ENCODE data around the gene GNAQ. TPM values are rescaled to one million over a fixed set of nuclear protein-coding genes. Genes with fewer than 3 reads are reported as not detected.
A peak's percentile ranks its signal among the peaks of the same experiment; 100 is the strongest.

The GNAQ gene
- total RNA-seq, 1 experiment from 2014 or later, result 38.2 TPM

DNA sequence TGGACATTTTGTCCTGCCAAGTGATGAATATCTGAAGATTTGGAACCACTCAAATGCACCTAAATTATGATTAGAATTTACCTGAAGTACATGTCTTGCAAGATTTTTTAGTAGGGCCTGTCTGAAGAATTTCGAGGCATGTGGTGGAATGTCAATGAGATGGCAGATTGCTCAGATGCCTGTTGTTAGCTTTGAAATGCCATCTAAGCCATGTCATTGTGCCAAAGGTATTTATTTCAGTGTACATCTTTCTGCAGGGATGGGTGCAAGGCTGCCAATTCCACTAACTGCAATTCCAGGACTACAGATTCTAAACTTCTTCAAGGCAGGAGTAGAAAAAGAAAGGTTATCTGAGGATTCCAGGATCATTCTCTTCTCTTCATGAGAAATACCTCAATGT lies 9.1 kb upstream of the GNAQ start:
- POLR2A ChIA-PET, result interaction anchor here (0.6 to 2.5 kb wide), 2 partner anchors 11 to 218 kb away, joined by 3 to 8 read pairs; no protein-coding TSS in a partner anchor
- TF ChIP-seq, protein P1, sequence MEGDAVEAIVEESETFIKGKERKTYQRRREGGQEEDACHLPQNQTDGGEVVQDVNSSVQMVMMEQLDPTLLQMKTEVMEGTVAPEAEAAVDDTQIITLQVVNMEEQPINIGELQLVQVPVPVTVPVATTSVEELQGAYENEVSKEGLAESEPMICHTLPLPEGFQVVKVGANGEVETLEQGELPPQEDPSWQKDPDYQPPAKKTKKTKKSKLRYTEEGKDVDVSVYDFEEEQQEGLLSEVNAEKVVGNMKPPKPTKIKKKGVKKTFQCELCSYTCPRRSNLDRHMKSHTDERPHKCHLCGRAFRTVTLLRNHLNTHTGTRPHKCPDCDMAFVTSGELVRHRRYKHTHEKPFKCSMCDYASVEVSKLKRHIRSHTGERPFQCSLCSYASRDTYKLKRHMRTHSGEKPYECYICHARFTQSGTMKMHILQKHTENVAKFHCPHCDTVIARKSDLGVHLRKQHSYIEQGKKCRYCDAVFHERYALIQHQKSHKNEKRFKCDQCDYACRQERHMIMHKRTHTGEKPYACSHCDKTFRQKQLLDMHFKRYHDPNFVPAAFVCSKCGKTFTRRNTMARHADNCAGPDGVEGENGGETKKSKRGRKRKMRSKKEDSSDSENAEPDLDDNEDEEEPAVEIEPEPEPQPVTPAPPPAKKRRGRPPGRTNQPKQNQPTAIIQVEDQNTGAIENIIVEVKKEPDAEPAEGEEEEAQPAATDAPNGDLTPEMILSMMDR (IDR thresholded peaks at IDR 0.05; ENCODE audit: unreplicated experiment), result no peak
- intact Hi-C loops (cut with micrococcal nuclease), result no loop called here
- Mint-ChIP-seq H3K27ac (ENCODE audit: low read depth, unreplicated experiment) (no peak overlapping the region), H3K36me3 (ENCODE audit: insufficient read depth, unreplicated experiment) (no peaks in the 10 kb centered on the region), H3K27me3 (ENCODE audit: insufficient read depth, unreplicated experiment) (no peaks in the 10 kb centered on the region), H3K4me1 (ENCODE audit: insufficient read depth, unreplicated experiment) (no peaks in the 10 kb centered on the region), H3K4me3 (ENCODE audit: unreplicated experiment) (no peak overlapping the region), H3K9me3 (ENCODE audit: unreplicated experiment) (no peaks in the 10 kb centered on the region)
- no TSS peak for BruUV-seq (replicated peaks)
- CTCF ChIA-PET, result interaction anchor here (0.6 kb wide), 1 partner anchor 8 kb away, joined by 5 read pairs; no protein-coding TSS in a partner anchor
- DNase-seq (ENCODE audit: unreplicated experiment), result no peak

DNA sequence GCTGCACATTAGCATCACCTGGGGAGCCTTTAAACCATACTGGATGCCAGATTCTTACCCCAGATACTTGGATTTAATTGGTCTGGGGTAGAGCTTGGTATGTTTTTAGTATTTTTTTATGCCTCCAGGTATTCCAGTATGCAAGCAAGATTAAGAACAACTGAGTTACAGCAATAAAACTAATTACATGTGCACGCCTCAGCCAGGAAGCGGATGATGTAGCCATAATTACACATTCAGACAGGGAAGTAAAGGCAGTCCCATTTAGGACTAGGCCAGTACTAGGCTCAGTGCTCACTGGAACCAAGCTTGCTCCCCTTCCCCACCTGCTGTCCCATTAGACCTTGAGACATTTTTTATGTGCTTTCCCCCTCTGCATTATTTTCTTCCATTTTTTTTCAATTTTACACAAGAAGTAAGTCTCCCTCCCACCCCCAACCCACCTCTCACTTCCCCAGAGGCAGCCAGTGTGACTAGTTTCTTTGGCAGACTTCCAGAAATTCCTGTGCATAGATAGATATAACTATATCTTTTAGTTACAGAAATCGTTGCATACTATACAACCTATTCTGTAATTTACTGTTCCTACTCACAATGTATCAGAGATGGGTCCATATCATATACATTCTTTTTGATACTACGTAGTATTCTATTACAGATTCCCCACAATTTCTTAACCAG lies 7.1 kb upstream of the GNAQ start:
- peak; percentile 36 for DNase-seq (ENCODE audit: unreplicated experiment)
- POLR2A ChIA-PET, result interaction anchor here (0.5 to 2.5 kb wide), 2 partner anchors 13 to 120 kb away, joined by 3 to 8 read pairs; no protein-coding TSS in a partner anchor
- H3K27ac Mint-ChIP-seq (ENCODE audit: low read depth, unreplicated experiment), result no peak overlapping the region
- H3K4me1 Mint-ChIP-seq (ENCODE audit: insufficient read depth, unreplicated experiment), result peaks cover 7% of the 10 kb centered on the region
- no peaks in the 10 kb centered on the region for H3K36me3 Mint-ChIP-seq (ENCODE audit: insufficient read depth, unreplicated experiment)
- H3K9me3 Mint-ChIP-seq (ENCODE audit: unreplicated experiment), result no peaks in the 10 kb centered on the region
- no peak overlapping the region for H3K4me3 Mint-ChIP-seq (ENCODE audit: unreplicated experiment)
- no TSS peak for BruUV-seq (replicated peaks)
- TF ChIP-seq, protein P1 (IDR thresholded peaks at IDR 0.05; ENCODE audit: unreplicated experiment), result no peak
- H3K27me3 Mint-ChIP-seq (ENCODE audit: insufficient read depth, unreplicated experiment), result no peaks in the 10 kb centered on the region
- CTCF ChIA-PET, result interaction anchor here (0.6 to 1.8 kb wide), 5 partner anchors 59 to 605 kb away, joined by 3 to 6 read pairs (median 3); no protein-coding TSS in a partner anchor
- intact Hi-C loops (cut with micrococcal nuclease), result loop anchor here (5.0 to 10.0 kb wide), 3 partner anchors 196 to 551 kb away; partner anchors contain the start of gene CEP78

DNA sequence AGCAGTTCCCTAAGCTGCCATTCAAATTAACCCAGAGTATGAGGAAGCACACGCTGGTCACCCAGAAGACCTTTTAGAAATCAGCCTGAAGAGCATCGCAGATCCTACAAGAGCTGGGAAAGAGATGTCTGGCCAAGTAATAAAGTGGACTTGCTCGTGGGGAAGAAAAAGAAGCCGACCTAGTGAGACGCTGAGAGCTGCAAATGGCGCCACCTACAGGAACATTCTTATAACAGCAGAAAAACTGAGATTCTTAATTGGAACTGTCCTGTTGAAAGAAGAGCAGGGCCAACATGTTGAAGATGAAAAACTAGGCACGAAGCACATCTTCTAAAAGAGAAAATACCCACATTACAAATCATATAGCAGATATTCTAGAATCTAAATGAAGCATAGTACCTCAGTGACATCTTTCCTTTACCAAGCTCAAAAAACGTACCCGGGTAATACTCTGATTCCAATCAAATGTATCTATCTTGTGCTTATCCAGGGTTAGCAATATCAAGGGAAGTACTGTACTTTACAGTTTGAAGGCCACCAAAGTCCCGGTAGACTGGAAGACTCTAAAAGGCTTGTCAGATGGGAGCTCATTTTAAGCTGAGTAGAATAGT lies 3.9 kb upstream of the GNAQ start:
- no peak overlapping the region for H3K27ac Mint-ChIP-seq (ENCODE audit: low read depth, unreplicated experiment)
- no peaks in the 10 kb centered on the region for H3K9me3 Mint-ChIP-seq (ENCODE audit: unreplicated experiment)
- no peak overlapping the region for H3K4me3 Mint-ChIP-seq (ENCODE audit: unreplicated experiment)
- no peaks in the 10 kb centered on the region for H3K27me3 Mint-ChIP-seq (ENCODE audit: insufficient read depth, unreplicated experiment)
- ChIA-PET POLR2A (interaction anchor here (0.7 to 1.9 kb wide), 7 partner anchors 16 to 86 kb away, joined by 3 to 14 read pairs (median 3); no protein-coding TSS in a partner anchor), CTCF (interaction anchor here (0.5 to 4.9 kb wide), 90 partner anchors 9 to 840 kb away, joined by 3 to 64 read pairs (median 4); partner anchors contain the start of gene CEP78)
- no peaks in the 10 kb centered on the region for H3K36me3 Mint-ChIP-seq (ENCODE audit: insufficient read depth, unreplicated experiment)
- TF ChIP-seq, protein P1 (IDR thresholded peaks at IDR 0.05; ENCODE audit: unreplicated experiment), result peak; percentile 62
- H3K4me1 Mint-ChIP-seq (ENCODE audit: insufficient read depth, unreplicated experiment), result peaks cover 16% of the 10 kb centered on the region
- intact Hi-C loops (cut with micrococcal nuclease), result loop anchor here (1.0 to 10.0 kb wide), 8 partner anchors 58 to 602 kb away; partner anchors contain the start of gene CEP78
- peak; percentile 84 for DNase-seq (ENCODE audit: unreplicated experiment)
- BruUV-seq (replicated peaks), result no TSS peak

DNA sequence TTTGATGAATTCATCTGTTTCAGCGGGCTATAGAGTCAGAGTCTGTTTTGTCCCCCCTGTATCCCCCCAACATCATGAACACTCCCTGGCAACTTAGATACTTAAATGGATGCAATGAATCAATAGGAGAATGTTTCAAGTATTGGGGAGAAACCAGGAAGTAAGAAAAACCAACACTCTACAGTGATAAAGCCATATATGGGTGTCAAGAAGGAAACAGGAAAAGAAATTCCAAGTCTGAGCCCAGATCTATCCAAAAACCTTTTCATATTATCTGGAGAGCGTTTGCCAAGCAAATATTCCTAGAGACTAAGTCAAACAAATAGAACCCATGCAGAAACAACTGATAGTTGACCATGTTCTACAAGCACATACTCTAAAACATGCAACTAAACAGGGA lies 2.3 kb upstream of the GNAQ start:
- peaks cover 31% of the 10 kb centered on the region for H3K4me1 Mint-ChIP-seq (ENCODE audit: insufficient read depth, unreplicated experiment)
- BruUV-seq (replicated peaks), result no TSS peak

More for the DNA sequence above, 2.3 kb upstream of the GNAQ start:
- no peak for DNase-seq (ENCODE audit: unreplicated experiment)
- ChIA-PET POLR2A (interaction anchor here (1.9 to 2.2 kb wide), 3 partner anchors 53 to 86 kb away, joined by 9 to 25 read pairs (median 14); no protein-coding TSS in a partner anchor), CTCF (interaction anchor here (1.1 to 4.9 kb wide), 9 partner anchors 19 to 600 kb away, joined by 3 to 64 read pairs (median 10); no protein-coding TSS in a partner anchor)
- H3K4me3 Mint-ChIP-seq (ENCODE audit: unreplicated experiment), result no peak overlapping the region
- intact Hi-C loops (cut with micrococcal nuclease), result loop anchor here (2.0 to 10.0 kb wide), 3 partner anchors 185 to 239 kb away; partner anchors contain the start of gene CEP78
- H3K27me3 Mint-ChIP-seq (ENCODE audit: insufficient read depth, unreplicated experiment), result no peaks in the 10 kb centered on the region
- no peaks in the 10 kb centered on the region for H3K36me3 Mint-ChIP-seq (ENCODE audit: insufficient read depth, unreplicated experiment)
- no peak overlapping the region for H3K27ac Mint-ChIP-seq (ENCODE audit: low read depth, unreplicated experiment)
- no peaks in the 10 kb centered on the region for H3K9me3 Mint-ChIP-seq (ENCODE audit: unreplicated experiment)
- TF ChIP-seq, protein P1 (IDR thresholded peaks at IDR 0.05; ENCODE audit: unreplicated experiment), result no peak

Measured in MCF 10A (cell line).